ENCODE data around the gene PALM3.

PALM3 gene

GRCh38 chr19:14070268-14071050 lies 8.6 kb upstream of the PALM3 start:
- Histone ChIP-seq H3K9me3 (ENCODE audit: severe bottlenecking) (no peaks in the 10 kb centered on the region), H3K27me3 (ENCODE audit: insufficient read depth, poor library complexity, severe bottlenecking) (peaks cover 8% of the 10 kb centered on the region), H3K36me3 (ENCODE audit: low read depth) (no peaks in the 10 kb centered on the region), H3K4me3 (ENCODE audit: severe bottlenecking) (no peak overlapping the region), H3K27ac (ENCODE audit: poor library complexity, severe bottlenecking) (no peak overlapping the region), H3K4me1 (ENCODE audit: insufficient read depth, poor library complexity, severe bottlenecking) (no peaks in the 10 kb centered on the region)
- TF ChIP-seq CTCF (IDR thresholded peaks at IDR 0.05; ENCODE audit: poor library complexity, severe bottlenecking) = no peak
- ATAC-seq (ENCODE audit: low read depth) (no peak), DNase-seq (ENCODE audit: low spot score) (no peak)

DNA sequence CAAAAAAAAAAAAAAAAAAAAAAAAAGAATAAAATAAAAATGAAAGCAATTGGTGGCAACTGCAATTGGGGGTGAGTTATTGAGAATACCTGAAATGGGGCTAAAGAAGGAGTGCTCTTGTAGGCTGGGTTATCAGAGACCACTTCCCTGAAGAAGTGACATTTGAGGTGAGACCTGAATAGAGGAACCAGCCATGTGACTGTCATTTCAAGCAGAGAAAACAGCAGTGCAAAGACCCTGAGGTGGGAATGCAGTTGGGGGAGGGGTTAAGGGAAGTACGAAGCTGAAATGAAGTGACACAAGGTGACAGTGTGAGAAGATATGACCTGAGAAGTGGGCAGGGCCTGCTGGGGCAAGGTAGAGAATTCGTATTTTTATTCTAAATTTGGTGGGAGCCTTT lies 4.3 kb upstream of the PALM3 start:
- DNase-seq (ENCODE audit: low spot score) = no peak

GRCh38 chr19:14063105-14063504 lies 1.2 kb upstream of the PALM3 start:
- Histone ChIP-seq H3K9me3 (ENCODE audit: severe bottlenecking) (no peaks in the 10 kb centered on the region), H3K4me3 (ENCODE audit: severe bottlenecking) (no peak overlapping the region), H3K27ac (ENCODE audit: poor library complexity, severe bottlenecking) (no peak overlapping the region), H3K36me3 (ENCODE audit: low read depth) (no peaks in the 10 kb centered on the region), H3K4me1 (ENCODE audit: insufficient read depth, poor library complexity, severe bottlenecking) (no peaks in the 10 kb centered on the region), H3K27me3 (ENCODE audit: insufficient read depth, poor library complexity, severe bottlenecking) (peaks cover 12% of the 10 kb centered on the region)
- ATAC-seq (ENCODE audit: low read depth) (no peak), DNase-seq (ENCODE audit: low spot score) (no peak)
- TF ChIP-seq CTCF (IDR thresholded peaks at IDR 0.05; ENCODE audit: poor library complexity, severe bottlenecking) = no peak

More for the DNA sequence above, 4.3 kb upstream of the PALM3 start:
- H3K4me1 ChIP-seq (ENCODE audit: insufficient read depth, poor library complexity, severe bottlenecking) = no peaks in the 10 kb centered on the region
- no peaks in the 10 kb centered on the region for H3K36me3 ChIP-seq (ENCODE audit: low read depth)
- ATAC-seq (ENCODE audit: low read depth) = no peak
- no peaks in the 10 kb centered on the region for H3K27me3 ChIP-seq (ENCODE audit: insufficient read depth, poor library complexity, severe bottlenecking)
- no peak for TF ChIP-seq CTCF (IDR thresholded peaks at IDR 0.05; ENCODE audit: poor library complexity, severe bottlenecking)
- no peaks in the 10 kb centered on the region for H3K9me3 ChIP-seq (ENCODE audit: severe bottlenecking)
- H3K27ac ChIP-seq (ENCODE audit: poor library complexity, severe bottlenecking) = no peak overlapping the region
- H3K4me3 ChIP-seq (ENCODE audit: severe bottlenecking) = no peak overlapping the region

GRCh38 chr19:14062558-14062855 lies 631 bp upstream of the PALM3 start:
- Histone ChIP-seq H3K4me3 (ENCODE audit: severe bottlenecking) (no peak overlapping the region), H3K27me3 (ENCODE audit: insufficient read depth, poor library complexity, severe bottlenecking) (peaks cover 16% of the 10 kb centered on the region), H3K4me1 (ENCODE audit: insufficient read depth, poor library complexity, severe bottlenecking) (no peaks in the 10 kb centered on the region), H3K36me3 (ENCODE audit: low read depth) (no peaks in the 10 kb centered on the region), H3K27ac (ENCODE audit: poor library complexity, severe bottlenecking) (no peak overlapping the region), H3K9me3 (ENCODE audit: severe bottlenecking) (no peaks in the 10 kb centered on the region)
- no peak for TF ChIP-seq CTCF (IDR thresholded peaks at IDR 0.05; ENCODE audit: poor library complexity, severe bottlenecking)
- ATAC-seq (ENCODE audit: low read depth) (no peak), DNase-seq (ENCODE audit: low spot score) (no peak)

- DNase-seq (ENCODE audit: low spot score) (no peak), ATAC-seq (ENCODE audit: low read depth) (no peak)
- Histone ChIP-seq H3K4me3 (ENCODE audit: severe bottlenecking) (no peak overlapping the region), H3K36me3 (ENCODE audit: low read depth) (no peaks in the 10 kb centered on the region), H3K9me3 (ENCODE audit: severe bottlenecking) (no peaks in the 10 kb centered on the region), H3K27ac (ENCODE audit: poor library complexity, severe bottlenecking) (no peak overlapping the region), H3K27me3 (ENCODE audit: insufficient read depth, poor library complexity, severe bottlenecking) (peaks cover 16% of the 10 kb centered on the region), H3K4me1 (ENCODE audit: insufficient read depth, poor library complexity, severe bottlenecking) (no peaks in the 10 kb centered on the region)
- TF ChIP-seq CTCF (IDR thresholded peaks at IDR 0.05; ENCODE audit: poor library complexity, severe bottlenecking) = no peak
Measured at GRCh38 chr19:14061081-14061749, 661 bp downstream of the PALM3 start.
